ENCODE data around the gene AUTS2.

The AUTS2 gene

DNA sequence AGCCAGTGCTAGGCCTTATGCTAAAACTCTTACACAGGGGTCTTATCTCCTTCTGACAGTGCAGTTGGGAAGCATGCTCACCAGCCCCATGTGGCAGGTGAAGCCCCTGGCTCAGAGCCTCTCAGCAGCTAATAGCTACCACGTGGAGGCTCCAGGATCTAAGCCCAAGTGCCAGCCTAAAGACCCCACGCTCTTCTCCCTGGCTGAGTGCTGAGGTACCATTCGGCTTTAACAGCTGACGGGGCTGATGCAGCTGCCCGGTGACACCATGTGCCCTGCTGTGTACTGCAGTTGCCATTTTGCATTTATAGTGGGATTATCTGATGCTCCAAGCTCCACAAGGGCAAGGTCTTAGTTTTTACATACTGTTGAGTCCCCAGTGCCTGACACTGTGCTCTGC is 1017.9 kb downstream of the AUTS2 start:
- Histone ChIP-seq H3K4me3 (ENCODE audit: insufficient read depth, low read depth, low read length, poor library complexity, severe bottlenecking) (no peak overlapping the region), H3K27ac (ENCODE audit: insufficient read depth, low read length, poor library complexity, severe bottlenecking) (no peak overlapping the region), H3K4me1 (ENCODE audit: control insufficient read depth, insufficient read depth, low read length, poor library complexity, severe bottlenecking) (no peaks in the 10 kb centered on the region), H3K9me3 (ENCODE audit: control insufficient read depth, low read length) (no peaks in the 10 kb centered on the region), H3K36me3 (ENCODE audit: control insufficient read depth, insufficient read depth, low read length) (no peaks in the 10 kb centered on the region), H3K27me3 (replicated peaks; ENCODE audit: control insufficient read depth, insufficient read depth, low read length, poor library complexity, severe bottlenecking) (no peaks in the 10 kb centered on the region)
- DNase-seq: no peak

DNA sequence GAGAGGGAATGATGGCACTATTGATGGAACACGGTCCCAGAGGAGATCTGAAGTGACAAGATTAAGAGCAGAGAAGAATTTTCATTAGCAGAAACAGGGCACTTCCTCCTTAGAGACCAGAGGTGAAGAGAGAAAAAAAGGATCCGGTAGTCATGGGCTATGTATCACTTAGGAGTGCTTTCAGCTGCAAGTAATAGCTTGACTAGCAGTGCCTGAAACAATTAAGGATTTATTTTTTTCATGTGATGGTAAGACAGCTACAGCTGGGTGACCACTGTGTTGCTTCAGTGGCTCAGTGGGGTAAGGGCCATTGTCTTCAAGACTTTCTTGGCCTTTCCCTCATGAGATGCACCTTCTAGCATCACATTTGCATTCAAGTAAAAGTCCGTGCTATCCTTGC is 1018.5 kb downstream of the AUTS2 start:
- Histone ChIP-seq H3K27ac (ENCODE audit: insufficient read depth, low read length, poor library complexity, severe bottlenecking) (no peak overlapping the region), H3K4me1 (ENCODE audit: control insufficient read depth, insufficient read depth, low read length, poor library complexity, severe bottlenecking) (no peaks in the 10 kb centered on the region), H3K27me3 (replicated peaks; ENCODE audit: control insufficient read depth, insufficient read depth, low read length, poor library complexity, severe bottlenecking) (no peaks in the 10 kb centered on the region), H3K4me3 (ENCODE audit: insufficient read depth, low read depth, low read length, poor library complexity, severe bottlenecking) (no peak overlapping the region), H3K36me3 (ENCODE audit: control insufficient read depth, insufficient read depth, low read length) (no peaks in the 10 kb centered on the region), H3K9me3 (ENCODE audit: control insufficient read depth, low read length) (no peaks in the 10 kb centered on the region)
- DNase-seq: no peak

DNA sequence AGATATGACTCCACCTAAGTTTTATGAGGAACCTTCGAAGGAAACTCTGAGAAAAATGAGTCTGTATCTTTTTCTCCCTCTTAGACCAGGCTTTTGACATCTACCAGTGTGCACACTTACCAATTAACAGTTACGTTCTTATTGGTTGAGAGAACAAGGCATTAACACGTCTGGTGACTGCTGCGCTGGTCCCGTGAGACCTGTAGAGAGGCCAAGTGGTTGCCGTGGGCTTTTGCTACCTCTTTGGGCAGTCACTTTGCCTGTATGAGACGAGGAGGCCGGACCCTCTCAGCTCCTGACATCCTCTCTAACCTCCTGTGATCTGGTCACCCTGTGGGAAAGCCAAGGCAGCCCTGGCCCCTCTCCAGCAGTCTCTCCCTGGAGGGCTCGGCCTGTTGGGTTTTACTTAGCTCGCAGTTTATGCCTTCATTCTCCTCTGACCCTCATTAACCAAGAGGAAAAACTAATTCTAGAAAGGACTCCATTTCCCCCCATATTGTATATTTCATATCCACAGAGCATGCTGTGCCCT is 1019.8 kb downstream of the AUTS2 start:
- no peaks in the 10 kb centered on the region for H3K4me1 ChIP-seq (ENCODE audit: control insufficient read depth, insufficient read depth, low read length, poor library complexity, severe bottlenecking)
- H3K27me3 ChIP-seq (replicated peaks; ENCODE audit: control insufficient read depth, insufficient read depth, low read length, poor library complexity, severe bottlenecking): no peaks in the 10 kb centered on the region
- DNase-seq: no peak
- no peak overlapping the region for H3K27ac ChIP-seq (ENCODE audit: insufficient read depth, low read length, poor library complexity, severe bottlenecking)
- H3K36me3 ChIP-seq (ENCODE audit: control insufficient read depth, insufficient read depth, low read length): no peaks in the 10 kb centered on the region
- no peaks in the 10 kb centered on the region for H3K9me3 ChIP-seq (ENCODE audit: control insufficient read depth, low read length)
- H3K4me3 ChIP-seq (ENCODE audit: insufficient read depth, low read depth, low read length, poor library complexity, severe bottlenecking): no peak overlapping the region

DNA sequence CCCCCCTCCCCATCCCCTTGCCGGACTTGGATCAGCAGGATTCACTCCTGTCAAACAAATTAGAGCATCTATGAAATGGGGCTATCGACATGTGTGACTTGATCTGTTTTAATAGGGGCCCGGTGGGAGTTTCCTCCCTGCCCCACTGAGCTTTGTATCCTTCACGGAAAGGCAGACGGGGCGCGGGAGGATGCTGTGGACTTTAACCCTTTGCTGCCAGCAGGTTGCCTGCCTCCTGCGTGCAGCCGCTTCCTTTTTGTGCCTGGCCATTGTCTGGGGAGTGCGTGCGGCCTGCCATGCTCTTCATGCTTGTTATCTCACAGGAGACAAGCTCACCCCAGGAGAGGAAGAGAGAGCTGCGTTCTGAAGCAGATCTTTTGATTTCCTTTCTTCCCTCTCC is 1020.9 kb downstream of the AUTS2 start:
- no peak overlapping the region for H3K4me3 ChIP-seq (ENCODE audit: insufficient read depth, low read depth, low read length, poor library complexity, severe bottlenecking)
- DNase-seq: no peak
- no peaks in the 10 kb centered on the region for H3K36me3 ChIP-seq (ENCODE audit: control insufficient read depth, insufficient read depth, low read length)
- H3K27me3 ChIP-seq (replicated peaks; ENCODE audit: control insufficient read depth, insufficient read depth, low read length, poor library complexity, severe bottlenecking): no peaks in the 10 kb centered on the region
- no peak overlapping the region for H3K27ac ChIP-seq (ENCODE audit: insufficient read depth, low read length, poor library complexity, severe bottlenecking)
- H3K9me3 ChIP-seq (ENCODE audit: control insufficient read depth, low read length): no peaks in the 10 kb centered on the region
- no peaks in the 10 kb centered on the region for H3K4me1 ChIP-seq (ENCODE audit: control insufficient read depth, insufficient read depth, low read length, poor library complexity, severe bottlenecking)

DNA sequence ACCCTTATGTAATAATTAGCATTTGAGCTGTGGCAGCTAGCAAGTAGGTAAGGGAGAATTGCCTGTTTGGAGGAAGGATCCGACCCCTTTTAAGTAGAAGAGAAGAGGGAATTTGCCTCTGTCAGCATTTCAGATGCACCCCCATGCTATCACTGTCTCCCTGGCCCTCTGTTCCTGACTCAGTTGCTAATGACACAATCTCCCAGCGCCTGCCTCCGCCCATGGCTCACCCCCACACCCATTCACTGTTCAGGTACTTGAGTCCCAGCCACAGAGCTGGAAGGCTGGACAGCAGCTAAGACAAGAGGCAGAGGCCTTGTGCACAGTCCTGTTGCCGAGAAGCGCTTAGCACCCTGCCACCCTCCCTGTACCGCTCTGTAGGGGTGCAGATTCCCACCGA is 1021.4 kb downstream of the AUTS2 start:
- Histone ChIP-seq H3K4me3 (ENCODE audit: insufficient read depth, low read depth, low read length, poor library complexity, severe bottlenecking) (no peak overlapping the region), H3K27me3 (replicated peaks; ENCODE audit: control insufficient read depth, insufficient read depth, low read length, poor library complexity, severe bottlenecking) (no peaks in the 10 kb centered on the region), H3K9me3 (ENCODE audit: control insufficient read depth, low read length) (no peaks in the 10 kb centered on the region), H3K4me1 (ENCODE audit: control insufficient read depth, insufficient read depth, low read length, poor library complexity, severe bottlenecking) (no peaks in the 10 kb centered on the region), H3K27ac (ENCODE audit: insufficient read depth, low read length, poor library complexity, severe bottlenecking) (no peak overlapping the region), H3K36me3 (ENCODE audit: control insufficient read depth, insufficient read depth, low read length) (no peaks in the 10 kb centered on the region)
- DNase-seq: no peak

DNA sequence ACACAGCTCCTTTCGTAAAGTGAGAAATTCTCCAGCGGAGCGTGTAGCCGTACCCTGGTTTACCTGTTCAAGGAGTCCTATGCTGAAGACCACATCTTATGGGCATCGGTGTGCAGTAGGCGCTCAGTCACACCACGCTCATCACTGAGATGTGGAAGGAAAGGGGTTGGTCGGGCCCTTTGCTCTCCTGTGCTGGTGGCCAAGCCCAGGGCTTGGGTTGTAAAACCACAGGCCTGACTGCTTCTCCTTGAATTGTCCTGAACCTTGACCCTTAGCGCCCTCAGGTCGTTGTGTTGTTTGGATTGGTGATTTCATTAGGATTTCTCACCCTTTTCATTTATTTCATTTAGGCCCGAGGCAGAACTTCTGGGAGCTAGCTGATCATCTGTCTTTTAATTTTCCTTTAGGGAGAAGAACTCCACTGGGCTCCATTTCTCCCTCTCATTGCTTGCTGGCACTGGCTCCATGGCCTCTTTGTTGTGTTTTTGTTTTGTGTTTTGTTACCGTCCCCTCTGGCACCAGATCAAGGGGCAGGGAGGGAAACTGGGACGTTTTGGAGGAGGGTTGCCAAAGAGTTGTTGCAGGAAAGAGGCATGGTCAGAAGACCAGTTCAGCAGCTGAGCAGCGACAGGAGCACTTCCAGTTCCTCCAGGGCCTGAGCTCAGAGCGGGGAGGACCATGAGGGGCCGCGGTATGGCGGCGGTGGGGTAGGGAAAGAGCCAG is 1022.2 kb downstream of the AUTS2 start:
- Histone ChIP-seq H3K4me3 (ENCODE audit: insufficient read depth, low read depth, low read length, poor library complexity, severe bottlenecking) (no peak overlapping the region), H3K4me1 (ENCODE audit: control insufficient read depth, insufficient read depth, low read length, poor library complexity, severe bottlenecking) (no peaks in the 10 kb centered on the region), H3K36me3 (ENCODE audit: control insufficient read depth, insufficient read depth, low read length) (no peaks in the 10 kb centered on the region), H3K9me3 (ENCODE audit: control insufficient read depth, low read length) (no peaks in the 10 kb centered on the region), H3K27me3 (replicated peaks; ENCODE audit: control insufficient read depth, insufficient read depth, low read length, poor library complexity, severe bottlenecking) (no peaks in the 10 kb centered on the region), H3K27ac (ENCODE audit: insufficient read depth, low read length, poor library complexity, severe bottlenecking) (no peak overlapping the region)
- DNase-seq: no peak

DNA sequence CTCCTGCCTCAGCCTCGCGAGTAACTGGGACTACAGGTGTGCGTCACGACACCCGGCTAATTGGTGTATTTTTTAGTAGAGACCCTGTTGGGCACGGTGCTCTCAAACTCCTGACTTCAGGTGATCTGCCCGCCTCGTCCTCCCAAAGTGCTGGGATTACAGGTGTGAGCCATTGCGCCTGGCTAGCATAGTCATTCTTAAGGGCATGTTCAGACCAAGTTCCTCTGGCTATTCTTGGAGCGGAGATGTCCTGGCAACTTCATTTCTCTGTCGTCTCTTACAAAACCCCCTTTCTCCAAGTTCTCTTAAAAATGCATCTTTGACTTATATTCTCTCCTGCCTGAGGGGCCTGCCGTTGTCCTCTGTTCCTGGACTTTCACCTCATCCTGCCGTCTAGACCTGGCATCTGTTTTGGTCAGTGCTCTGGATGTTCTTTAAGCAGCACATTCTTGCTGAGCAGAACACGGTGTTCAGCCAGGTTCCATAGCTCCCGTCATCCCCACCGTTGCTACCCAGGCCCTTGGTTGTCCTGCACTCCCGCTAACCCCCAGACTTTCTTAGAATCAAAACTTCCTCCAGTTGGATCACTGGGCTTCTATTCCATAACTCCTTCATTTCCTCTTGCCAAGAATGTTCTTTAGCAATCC is 1023.8 kb downstream of the AUTS2 start:
- Histone ChIP-seq H3K27ac (ENCODE audit: insufficient read depth, low read length, poor library complexity, severe bottlenecking) (no peak overlapping the region), H3K27me3 (replicated peaks; ENCODE audit: control insufficient read depth, insufficient read depth, low read length, poor library complexity, severe bottlenecking) (no peaks in the 10 kb centered on the region), H3K36me3 (ENCODE audit: control insufficient read depth, insufficient read depth, low read length) (no peaks in the 10 kb centered on the region), H3K4me1 (ENCODE audit: control insufficient read depth, insufficient read depth, low read length, poor library complexity, severe bottlenecking) (no peaks in the 10 kb centered on the region), H3K9me3 (ENCODE audit: control insufficient read depth, low read length) (no peaks in the 10 kb centered on the region), H3K4me3 (ENCODE audit: insufficient read depth, low read depth, low read length, poor library complexity, severe bottlenecking) (no peak overlapping the region)
- DNase-seq: no peak

DNA sequence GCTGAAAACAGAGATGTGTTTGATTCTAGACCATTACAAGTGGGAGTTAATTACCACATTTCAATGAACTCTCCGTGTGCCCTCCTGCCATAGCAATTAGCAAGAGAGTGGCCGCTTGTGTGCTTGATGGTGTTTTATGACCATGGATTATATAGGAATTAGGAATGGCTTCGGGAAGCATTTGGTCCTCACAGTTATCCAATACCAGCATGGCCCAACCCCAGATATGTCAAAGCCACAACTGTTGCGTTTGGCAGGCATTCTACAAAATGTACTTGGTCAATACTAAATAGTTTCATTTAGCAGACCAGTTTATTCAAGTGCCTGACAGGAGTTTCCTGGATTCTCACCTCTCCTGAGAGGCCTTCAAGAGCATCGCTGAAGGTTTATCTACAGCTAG is 1024.7 kb downstream of the AUTS2 start:
- Histone ChIP-seq H3K4me1 (ENCODE audit: control insufficient read depth, insufficient read depth, low read length, poor library complexity, severe bottlenecking) (no peaks in the 10 kb centered on the region), H3K9me3 (ENCODE audit: control insufficient read depth, low read length) (no peaks in the 10 kb centered on the region), H3K27ac (ENCODE audit: insufficient read depth, low read length, poor library complexity, severe bottlenecking) (no peak overlapping the region), H3K4me3 (ENCODE audit: insufficient read depth, low read depth, low read length, poor library complexity, severe bottlenecking) (no peak overlapping the region), H3K27me3 (replicated peaks; ENCODE audit: control insufficient read depth, insufficient read depth, low read length, poor library complexity, severe bottlenecking) (no peaks in the 10 kb centered on the region), H3K36me3 (ENCODE audit: control insufficient read depth, insufficient read depth, low read length) (no peaks in the 10 kb centered on the region)
- no peak for DNase-seq

DNA sequence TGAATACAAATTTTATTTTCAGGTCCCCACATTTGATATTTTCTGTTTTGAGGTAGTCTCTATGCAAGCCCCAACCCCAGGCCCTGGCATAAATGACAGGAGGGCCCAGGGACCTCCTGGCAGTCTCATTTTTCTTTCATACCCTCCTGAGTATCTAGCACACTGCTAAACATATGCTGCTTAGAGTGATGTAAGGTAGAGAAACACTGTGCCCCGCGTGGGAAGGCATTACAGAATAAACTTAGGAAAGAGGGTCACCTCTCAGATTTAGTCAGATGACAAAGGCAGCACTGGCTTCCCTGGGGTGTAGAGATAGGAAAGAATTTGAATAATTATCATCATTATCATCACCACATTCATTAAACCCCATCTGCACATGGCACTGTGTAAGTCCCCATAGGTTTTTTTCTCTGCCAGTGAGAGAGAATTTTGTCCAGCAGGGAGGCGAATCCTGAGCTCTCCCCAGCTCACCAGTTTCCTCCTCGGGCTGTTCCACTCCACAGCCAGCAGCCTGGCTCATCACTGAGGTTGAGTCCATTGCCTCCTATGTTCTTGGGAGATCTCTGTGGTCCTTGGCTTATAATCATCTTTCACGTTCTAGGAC is 1026.3 kb downstream of the AUTS2 start:
- Histone ChIP-seq H3K4me1 (ENCODE audit: control insufficient read depth, insufficient read depth, low read length, poor library complexity, severe bottlenecking) (no peaks in the 10 kb centered on the region), H3K27me3 (replicated peaks; ENCODE audit: control insufficient read depth, insufficient read depth, low read length, poor library complexity, severe bottlenecking) (no peaks in the 10 kb centered on the region), H3K4me3 (ENCODE audit: insufficient read depth, low read depth, low read length, poor library complexity, severe bottlenecking) (no peak overlapping the region), H3K9me3 (ENCODE audit: control insufficient read depth, low read length) (no peaks in the 10 kb centered on the region), H3K36me3 (ENCODE audit: control insufficient read depth, insufficient read depth, low read length) (no peaks in the 10 kb centered on the region), H3K27ac (ENCODE audit: insufficient read depth, low read length, poor library complexity, severe bottlenecking) (no peak overlapping the region)
- no peak for DNase-seq

DNA sequence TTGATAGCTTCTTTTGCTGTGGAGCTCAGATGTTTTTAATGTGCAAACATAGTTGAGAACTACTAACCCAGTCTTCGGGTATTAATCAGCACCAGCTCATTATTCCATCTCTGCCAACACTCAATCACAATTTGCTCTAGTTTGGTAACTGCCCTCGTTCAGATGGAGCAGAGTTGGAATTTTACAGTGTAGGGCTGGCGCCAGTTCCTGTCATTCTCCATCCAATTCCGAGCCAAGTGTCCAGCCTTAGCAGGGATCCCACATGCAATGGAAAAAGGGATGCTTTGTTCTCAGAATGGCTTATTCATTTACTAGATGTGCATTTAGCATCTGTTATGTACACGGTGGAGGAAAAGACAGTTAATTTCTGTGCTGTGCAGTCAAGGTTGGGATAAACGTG is 1029.2 kb downstream of the AUTS2 start:
- no peaks in the 10 kb centered on the region for H3K36me3 ChIP-seq (ENCODE audit: control insufficient read depth, insufficient read depth, low read length)
- H3K4me3 ChIP-seq (ENCODE audit: insufficient read depth, low read depth, low read length, poor library complexity, severe bottlenecking): no peak overlapping the region
- no peaks in the 10 kb centered on the region for H3K4me1 ChIP-seq (ENCODE audit: control insufficient read depth, insufficient read depth, low read length, poor library complexity, severe bottlenecking)
- no peak overlapping the region for H3K27ac ChIP-seq (ENCODE audit: insufficient read depth, low read length, poor library complexity, severe bottlenecking)
- H3K9me3 ChIP-seq (ENCODE audit: control insufficient read depth, low read length): no peaks in the 10 kb centered on the region
- no peak for DNase-seq
- H3K27me3 ChIP-seq (replicated peaks; ENCODE audit: control insufficient read depth, insufficient read depth, low read length, poor library complexity, severe bottlenecking): no peaks in the 10 kb centered on the region
